Mammary epithelial cell (primary cell): ENCODE data around the gene ZNHIT1.

Experiments used
- EZH2 ChIP-seq: IDR thresholded peaks from 2 replicates; pipeline ENCODE4 v1.6.1; 2012; ENCODE audit warnings: low read length, inconsistent platforms, borderline replicate concordance
- TF ChIP-seq, protein P1 (sequence below), 2 donors: IDR thresholded peaks in 1 of 2; conservative IDR thresholded peaks in 1 of 2; 2 replicates each; pipeline ENCODE4 v1.5.1; 2011 to 2012; ENCODE audit warnings: inconsistent platforms in 2 of 2, low read length in 2 of 2, mild to moderate bottlenecking in 2 of 2, control low read depth in 1 of 2, low read depth in 1 of 2; ENCODE audit not compliant: insufficient read depth in 1 of 2; ENCODE audit errors: extremely low read depth in 1 of 2

DNA sequence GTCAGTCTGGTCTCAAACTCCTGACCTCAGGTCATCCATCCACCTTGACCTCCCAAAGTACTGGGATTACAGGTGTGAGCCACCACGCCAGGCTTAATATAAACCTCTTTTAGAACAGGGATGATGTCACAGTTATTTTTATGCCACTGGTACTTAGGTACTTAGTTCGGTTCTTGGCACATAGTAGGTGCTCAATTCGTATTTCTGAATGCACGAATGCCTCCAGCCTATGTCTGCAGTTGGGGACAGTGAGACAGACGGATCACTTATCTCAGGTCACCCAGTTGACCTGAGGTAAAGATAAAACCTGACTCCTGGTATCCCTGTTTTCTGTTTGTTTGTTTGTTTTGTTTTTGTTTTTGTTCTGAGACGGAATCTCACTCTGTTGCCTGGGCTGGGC lies 31.8 kb upstream of the ZNHIT1 start:
- TF ChIP-seq, protein P1, sequence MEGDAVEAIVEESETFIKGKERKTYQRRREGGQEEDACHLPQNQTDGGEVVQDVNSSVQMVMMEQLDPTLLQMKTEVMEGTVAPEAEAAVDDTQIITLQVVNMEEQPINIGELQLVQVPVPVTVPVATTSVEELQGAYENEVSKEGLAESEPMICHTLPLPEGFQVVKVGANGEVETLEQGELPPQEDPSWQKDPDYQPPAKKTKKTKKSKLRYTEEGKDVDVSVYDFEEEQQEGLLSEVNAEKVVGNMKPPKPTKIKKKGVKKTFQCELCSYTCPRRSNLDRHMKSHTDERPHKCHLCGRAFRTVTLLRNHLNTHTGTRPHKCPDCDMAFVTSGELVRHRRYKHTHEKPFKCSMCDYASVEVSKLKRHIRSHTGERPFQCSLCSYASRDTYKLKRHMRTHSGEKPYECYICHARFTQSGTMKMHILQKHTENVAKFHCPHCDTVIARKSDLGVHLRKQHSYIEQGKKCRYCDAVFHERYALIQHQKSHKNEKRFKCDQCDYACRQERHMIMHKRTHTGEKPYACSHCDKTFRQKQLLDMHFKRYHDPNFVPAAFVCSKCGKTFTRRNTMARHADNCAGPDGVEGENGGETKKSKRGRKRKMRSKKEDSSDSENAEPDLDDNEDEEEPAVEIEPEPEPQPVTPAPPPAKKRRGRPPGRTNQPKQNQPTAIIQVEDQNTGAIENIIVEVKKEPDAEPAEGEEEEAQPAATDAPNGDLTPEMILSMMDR (conservative IDR thresholded peaks at IDR 0.05 in 1 of 2, IDR thresholded peaks at IDR 0.05 in 1 of 2; ENCODE audit: extremely low read depth in 1 of 2, insufficient read depth in 1 of 2, low read depth in 1 of 2, low read length in 2 of 2): no peak
- no peak for TF ChIP-seq EZH2
